ENCODE measurements around the gene MBP. TPM values are rescaled to one million over a fixed set of nuclear protein-coding genes. Genes with fewer than 3 reads are reported as not detected.
A peak's percentile ranks its signal among the peaks of the same experiment; 100 is the strongest.

MBP gene
- total RNA-seq, 2 experiments from 2014 or later = 47.0 to 65.7 TPM

GRCh38 chr18:77119851-77120491 is 12.6 kb downstream of the MBP start:
- Mint-ChIP-seq H3K27me3 (no peaks in the 10 kb centered on the region), H3K4me3 (no peak overlapping the region), H3K27ac (peak overlapping the region; percentile 70), H3K9me3 (ENCODE audit: low read depth) (peaks cover 3% of the 10 kb centered on the region), H3K4me1 (peaks cover 79% of the 10 kb centered on the region), H3K36me3 (ENCODE audit: low read depth) (peaks cover 47% of the 10 kb centered on the region)
- ChIA-PET POLR2A (no interaction called here), CTCF (no interaction called here)
- intact Hi-C loops (cut with DNase I, micrococcal nuclease) = no loop called here
- DNase-seq = no peak
- ATAC-seq = no peak

DNA sequence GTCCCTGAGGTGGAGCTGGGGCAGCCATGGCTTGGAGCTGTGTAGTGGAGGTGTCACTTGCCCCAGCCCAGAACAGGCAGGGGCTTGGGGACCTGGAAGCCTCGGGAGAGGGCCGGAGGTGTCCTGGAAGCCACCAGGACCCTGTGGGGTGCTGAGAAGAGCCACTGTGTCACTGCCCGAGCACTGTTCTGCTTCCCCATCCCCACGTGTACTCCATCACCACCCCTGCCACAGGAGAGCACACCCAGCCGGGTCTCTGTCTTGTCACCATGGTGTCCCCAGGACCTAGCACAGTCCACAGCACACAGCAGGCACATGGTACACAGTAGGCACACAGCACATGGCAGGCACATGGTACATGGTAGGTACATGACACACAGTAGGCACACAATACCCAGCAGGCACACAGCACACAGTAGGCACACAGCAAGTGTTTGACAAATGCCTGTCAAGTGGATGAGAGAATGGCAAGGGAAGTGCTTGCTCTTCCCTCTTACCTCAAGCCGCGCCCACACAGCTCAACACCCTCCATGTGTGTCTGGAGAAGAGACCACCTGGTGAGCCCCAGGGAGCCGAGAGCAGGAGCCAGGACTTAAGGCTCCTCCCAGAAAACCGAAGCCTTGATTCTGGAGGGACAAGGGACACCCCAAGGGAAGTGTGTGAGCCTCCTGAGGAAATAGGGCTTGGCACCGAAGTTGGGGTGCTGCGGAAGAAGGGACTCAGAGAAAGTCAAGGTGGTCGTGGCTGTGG is 13.3 kb downstream of the MBP start:
- intact Hi-C loops (cut with DNase I, micrococcal nuclease) = no loop called here
- POLR2A ChIA-PET = no interaction called here
- H3K27ac Mint-ChIP-seq = peak overlapping the region; percentile 70
- CTCF ChIA-PET = no interaction called here
- no peak for DNase-seq
- no peak overlapping the region for H3K4me3 Mint-ChIP-seq
- H3K9me3 Mint-ChIP-seq (ENCODE audit: low read depth) = peaks cover 3% of the 10 kb centered on the region
- ATAC-seq = no peak
- peaks cover 79% of the 10 kb centered on the region for H3K4me1 Mint-ChIP-seq
- H3K36me3 Mint-ChIP-seq (ENCODE audit: low read depth) = peaks cover 49% of the 10 kb centered on the region
- H3K27me3 Mint-ChIP-seq = no peaks in the 10 kb centered on the region

DNA sequence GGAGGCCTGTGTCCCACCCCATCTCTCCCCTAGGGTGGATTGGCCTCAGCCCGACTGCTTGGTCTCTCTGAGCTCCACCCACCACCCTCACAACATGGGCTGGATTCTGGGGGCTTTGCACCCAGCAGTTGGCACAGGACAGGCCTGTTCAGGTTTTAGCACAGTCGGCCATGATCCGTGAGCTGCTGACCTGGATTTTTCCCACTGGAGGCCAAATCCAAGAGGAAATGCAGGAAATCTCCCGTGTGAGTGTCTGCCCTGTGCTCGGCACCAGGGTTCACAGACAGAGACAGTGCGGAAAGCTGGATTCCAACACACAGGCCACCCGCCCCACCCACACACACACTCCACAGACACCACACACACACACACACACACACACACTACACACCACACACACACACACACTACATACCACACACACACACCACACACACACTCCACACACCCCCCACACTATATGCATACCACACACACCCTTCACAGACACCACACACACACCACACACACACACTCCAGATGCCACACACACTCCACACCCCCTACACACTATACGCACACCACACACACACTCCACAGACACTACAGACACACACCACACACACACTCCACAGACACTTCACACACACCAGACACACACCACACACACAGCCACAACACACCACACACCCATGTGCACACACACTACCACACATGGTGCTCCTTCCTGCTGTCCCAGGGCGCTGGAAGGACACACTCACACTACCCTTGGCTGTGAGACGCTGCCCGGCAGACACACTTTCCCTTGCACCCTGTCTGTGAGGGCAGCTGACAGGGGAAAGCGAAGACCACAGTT is 14.1 kb downstream of the MBP start:
- no peak for ATAC-seq
- intact Hi-C loops (cut with DNase I, micrococcal nuclease) = no loop called here
- Mint-ChIP-seq H3K9me3 (ENCODE audit: low read depth) (peaks cover 3% of the 10 kb centered on the region), H3K4me3 (no peak overlapping the region), H3K36me3 (ENCODE audit: low read depth) (peaks cover 50% of the 10 kb centered on the region), H3K4me1 (peaks cover 76% of the 10 kb centered on the region), H3K27me3 (no peaks in the 10 kb centered on the region), H3K27ac (peak overlapping the region; percentile 70)
- CTCF ChIA-PET = interaction anchor here (0.7 kb wide), 1 partner anchor 27 kb away, joined by 3 read pairs; no protein-coding TSS in a partner anchor
- POLR2A ChIA-PET = no interaction called here
- DNase-seq = no peak

DNA sequence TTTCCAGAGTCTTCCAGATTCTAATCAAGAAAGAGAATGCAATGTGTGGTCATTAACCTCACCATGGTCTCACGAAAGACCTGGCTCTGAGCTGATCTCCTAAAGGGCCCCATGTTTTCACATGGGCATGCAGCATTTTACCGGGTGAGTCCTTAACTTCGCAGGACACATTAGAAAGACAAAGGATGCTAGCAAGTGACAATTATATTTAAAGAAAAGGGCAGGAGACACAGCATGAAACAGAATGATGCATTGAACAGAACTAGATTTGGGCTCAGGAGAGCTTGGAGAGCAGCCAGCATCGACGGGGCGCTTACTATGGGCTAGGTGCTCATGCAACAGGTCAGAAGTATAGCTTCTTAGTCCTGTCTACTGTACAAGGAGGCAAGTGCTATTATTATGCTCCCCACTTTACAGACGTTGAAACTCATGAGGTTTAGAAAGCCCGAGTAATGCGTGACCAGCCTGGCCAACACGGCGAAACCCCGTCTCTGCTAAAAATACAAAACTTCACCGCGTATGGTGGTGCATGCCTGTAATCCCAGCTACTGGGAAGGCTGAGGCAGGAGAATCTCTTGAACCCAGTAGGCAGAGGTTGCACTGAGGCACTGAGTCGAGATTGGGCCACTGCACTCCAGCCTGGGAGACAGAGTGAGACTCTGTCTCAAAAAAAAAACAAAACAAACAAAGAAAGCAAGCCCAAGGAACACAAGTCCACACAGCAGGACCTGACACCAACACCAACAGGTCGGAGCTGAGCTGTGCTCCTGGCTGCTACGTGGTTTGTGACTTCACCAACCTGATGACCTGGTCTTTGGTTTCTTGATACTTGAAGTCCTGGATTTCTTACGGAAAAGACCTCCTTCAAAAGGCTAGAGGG is 16.1 kb downstream of the MBP start:
- H3K4me1 Mint-ChIP-seq = peaks cover 75% of the 10 kb centered on the region
- intact Hi-C loops (cut with DNase I, micrococcal nuclease) = no loop called here
- H3K4me3 Mint-ChIP-seq = no peak overlapping the region
- ATAC-seq = no peak
- H3K9me3 Mint-ChIP-seq (ENCODE audit: low read depth) = peaks cover 3% of the 10 kb centered on the region
- no peaks in the 10 kb centered on the region for H3K27me3 Mint-ChIP-seq
- DNase-seq = no peak
- POLR2A ChIA-PET = no interaction called here
- CTCF ChIA-PET = no interaction called here
- H3K27ac Mint-ChIP-seq = peak overlapping the region; percentile 25
- H3K36me3 Mint-ChIP-seq (ENCODE audit: low read depth) = peaks cover 56% of the 10 kb centered on the region

DNA sequence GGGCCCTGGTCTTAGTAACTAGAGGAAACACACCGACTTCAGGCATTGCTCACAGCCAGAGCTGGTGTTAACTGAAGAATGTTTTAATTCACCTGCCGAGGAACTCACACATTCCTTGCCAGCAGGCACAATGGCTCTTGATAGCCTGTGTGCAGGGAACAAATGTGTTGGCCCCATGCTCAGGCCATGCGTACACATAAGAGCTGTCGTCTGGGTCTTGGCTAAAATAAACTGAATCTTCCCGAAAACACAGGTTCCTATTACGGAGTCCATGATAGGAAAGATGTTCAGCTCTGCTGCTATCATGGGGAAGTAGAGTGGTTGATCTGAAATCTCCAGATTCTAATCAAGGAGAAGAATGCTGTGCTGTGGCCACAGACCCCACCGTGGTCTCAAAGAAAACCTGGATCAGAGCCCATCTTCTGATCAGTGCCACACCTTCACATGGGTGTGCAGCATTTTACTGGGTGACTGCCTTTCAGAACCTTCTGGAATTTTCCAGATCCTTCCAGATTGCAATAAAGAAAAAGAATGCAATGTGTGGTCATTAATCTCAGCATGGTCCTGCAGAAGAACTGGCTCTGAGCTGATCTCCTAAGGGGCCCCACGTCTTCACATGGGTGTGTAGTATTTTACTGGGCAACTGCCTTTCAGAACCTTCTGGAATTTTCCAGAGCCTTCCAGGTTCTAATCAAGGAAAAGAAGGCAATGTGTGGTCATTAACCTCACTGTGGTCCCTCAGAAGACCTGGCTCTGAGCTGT is 17.2 kb downstream of the MBP start:
- DNase-seq = no peak
- intact Hi-C loops (cut with DNase I, micrococcal nuclease) = no loop called here
- no peak for ATAC-seq
- peaks cover 52% of the 10 kb centered on the region for H3K36me3 Mint-ChIP-seq (ENCODE audit: low read depth)
- ChIA-PET POLR2A (interaction anchor here (0.6 kb wide), 2 partner anchors 8 to 11 kb away, joined by 3 read pairs; no protein-coding TSS in a partner anchor), CTCF (interaction anchor here (0.6 to 2.1 kb wide), 5 partner anchors 8 to 59 kb away, joined by 3 to 14 read pairs (median 3); no protein-coding TSS in a partner anchor)
- no peak overlapping the region for H3K4me3 Mint-ChIP-seq
- peak overlapping the region; percentile 23 for H3K27ac Mint-ChIP-seq
- no peaks in the 10 kb centered on the region for H3K27me3 Mint-ChIP-seq
- peaks cover 76% of the 10 kb centered on the region for H3K4me1 Mint-ChIP-seq
- H3K9me3 Mint-ChIP-seq (ENCODE audit: low read depth) = peaks cover 3% of the 10 kb centered on the region

- Mint-ChIP-seq H3K9me3 (ENCODE audit: low read depth) (peaks cover 3% of the 10 kb centered on the region), H3K27me3 (no peaks in the 10 kb centered on the region), H3K36me3 (ENCODE audit: low read depth) (peaks cover 53% of the 10 kb centered on the region), H3K4me1 (peaks cover 79% of the 10 kb centered on the region), H3K27ac (peak overlapping the region; percentile 38), H3K4me3 (no peak overlapping the region)
- CTCF ChIA-PET = interaction anchor here (0.6 to 2.1 kb wide), 7 partner anchors 9 to 79 kb away, joined by 3 to 14 read pairs (median 4); no protein-coding TSS in a partner anchor
- peak; percentile 52 for DNase-seq
- peak; percentile 59 for ATAC-seq
- POLR2A ChIA-PET = interaction anchor here (0.6 kb wide), 2 partner anchors 9 to 11 kb away, joined by 3 read pairs; no protein-coding TSS in a partner anchor
- intact Hi-C loops (cut with DNase I, micrococcal nuclease) = no loop called here
Observed at GRCh38 chr18:77114415-77115191, 18.0 kb downstream of the MBP start.

- ChIA-PET POLR2A (no interaction called here), CTCF (interaction anchor here (0.6 to 2.1 kb wide), 6 partner anchors 10 to 79 kb away, joined by 3 to 14 read pairs (median 4); no protein-coding TSS in a partner anchor)
- Mint-ChIP-seq H3K36me3 (ENCODE audit: low read depth) (peaks cover 57% of the 10 kb centered on the region), H3K9me3 (ENCODE audit: low read depth) (peaks cover 3% of the 10 kb centered on the region), H3K27me3 (no peaks in the 10 kb centered on the region), H3K4me1 (peaks cover 79% of the 10 kb centered on the region), H3K27ac (peak overlapping the region; percentile 38), H3K4me3 (no peak overlapping the region)
- ATAC-seq (no peak), DNase-seq (no peak)
- intact Hi-C loops (cut with DNase I, micrococcal nuclease) = no loop called here
Observed at GRCh38 chr18:77114152-77114414, 18.5 kb downstream of the MBP start.

DNA sequence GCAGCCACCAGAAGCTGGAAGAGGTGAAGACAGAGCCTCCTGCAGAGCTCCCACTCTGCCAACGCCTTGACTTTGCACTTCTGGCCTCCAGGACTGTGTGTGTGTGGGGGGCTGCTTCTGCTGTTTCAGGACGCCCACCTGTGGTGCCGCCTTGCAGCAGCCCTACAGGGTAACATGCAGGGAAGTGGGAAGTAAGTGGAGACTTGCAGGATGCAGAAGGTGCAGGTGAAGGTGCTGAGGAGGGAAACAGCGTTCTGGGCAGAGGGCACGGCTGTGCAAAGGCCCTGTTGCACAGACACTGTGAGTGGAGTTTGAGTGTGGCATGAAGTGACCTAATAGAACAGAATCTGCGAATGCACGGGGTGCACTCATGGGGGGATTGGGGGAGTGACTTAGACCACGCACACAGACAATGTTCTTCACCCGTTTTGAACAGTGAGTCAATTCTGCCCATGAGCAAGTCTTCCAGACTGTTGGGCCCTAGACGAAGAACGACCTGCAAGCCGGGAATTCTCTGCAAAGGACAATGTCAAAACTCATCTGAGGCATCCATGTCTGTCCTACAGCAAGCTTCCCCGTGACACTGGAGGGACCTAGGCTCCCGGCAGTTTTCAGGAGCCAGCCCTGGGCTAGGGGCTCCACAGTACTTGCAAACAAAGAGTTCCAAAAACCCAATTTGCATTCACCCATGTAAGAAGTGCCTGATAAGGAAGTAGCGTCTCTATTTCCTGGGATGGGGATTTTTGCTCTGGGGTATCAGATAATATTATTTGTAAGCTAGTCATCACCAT is 19.0 kb downstream of the MBP start:
- peaks cover 3% of the 10 kb centered on the region for H3K9me3 Mint-ChIP-seq (ENCODE audit: low read depth)
- ATAC-seq (no peak), DNase-seq (no peak)
- ChIA-PET POLR2A (no interaction called here), CTCF (interaction anchor here (1.2 to 2.1 kb wide), 4 partner anchors 10 to 57 kb away, joined by 3 to 14 read pairs (median 4); no protein-coding TSS in a partner anchor)
- intact Hi-C loops (cut with DNase I, micrococcal nuclease) = no loop called here
- peaks cover 54% of the 10 kb centered on the region for H3K36me3 Mint-ChIP-seq (ENCODE audit: low read depth)
- H3K4me3 Mint-ChIP-seq = no peak overlapping the region
- H3K27me3 Mint-ChIP-seq = no peaks in the 10 kb centered on the region
- H3K4me1 Mint-ChIP-seq = peaks cover 80% of the 10 kb centered on the region
- H3K27ac Mint-ChIP-seq = peak overlapping the region; percentile 32

DNA sequence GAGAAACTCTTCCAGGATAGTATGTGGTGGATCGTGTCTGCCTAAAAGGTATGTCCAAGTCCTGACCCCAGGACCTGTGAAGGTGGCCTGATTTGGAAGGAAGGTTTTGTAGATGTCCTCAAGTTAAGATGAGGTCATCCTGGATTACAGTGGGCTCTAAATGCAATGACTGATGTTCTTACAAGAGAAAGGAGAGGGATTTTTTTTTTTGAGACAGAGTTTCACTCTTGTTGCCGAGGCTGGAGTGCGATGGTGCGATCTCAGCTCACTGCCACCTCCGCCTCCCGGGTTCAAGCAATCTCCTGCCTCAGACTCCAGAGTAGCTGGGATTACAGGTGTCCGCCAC is 19.9 kb downstream of the MBP start:
- ChIA-PET CTCF (interaction anchor here (1.7 kb wide), 1 partner anchor 10 kb away, joined by 5 read pairs; no protein-coding TSS in a partner anchor), POLR2A (interaction anchor here (0.6 kb wide), 1 partner anchor 112 kb away, joined by 3 read pairs; no protein-coding TSS in a partner anchor)
- DNase-seq (no peak), ATAC-seq (no peak)
- Mint-ChIP-seq H3K4me3 (no peak overlapping the region), H3K27ac (peak overlapping the region; percentile 49), H3K27me3 (no peaks in the 10 kb centered on the region), H3K4me1 (peaks cover 88% of the 10 kb centered on the region), H3K9me3 (ENCODE audit: low read depth) (peaks cover 3% of the 10 kb centered on the region), H3K36me3 (ENCODE audit: low read depth) (peaks cover 53% of the 10 kb centered on the region)
- intact Hi-C loops (cut with DNase I, micrococcal nuclease) = no loop called here

Data from activated CD4-positive, alpha-beta T cell treated with anti-CD3 and anti-CD28 coated beads for 36 hours (primary cell).